DOHH2 (cell line): ENCODE data around the gene STT3A.
A peak's percentile ranks its signal among the peaks of the same experiment; 100 is the strongest.

Source experiments
- H3F3A ChIP-seq: fragments of 200-600 bp; sonication (generic), shearing (Covaris generic); 2 replicates; pipeline ENCODE4 v1.6.0; 2016; ENCODE audit warnings: antibody characterized with exemption, mild to moderate bottlenecking; ENCODE audit not compliant: control insufficient read depth, insufficient read depth
- H3K27ac ChIP-seq: fragments of 200-600 bp; sonication (generic); 2 replicates; pipeline ENCODE4 v1.5.1; 2014; ENCODE audit warnings: low read depth, mild to moderate bottlenecking, low read length, moderate library complexity
- H3K27me3 ChIP-seq: fragments of 200-600 bp; sonication (generic); 2 replicates; pipeline ENCODE4 v1.6.1; 2014; ENCODE audit warnings: mild to moderate bottlenecking, low read length, mixed read lengths; ENCODE audit not compliant: control insufficient read depth
- H3K36me3 ChIP-seq: fragments of 200-600 bp; sonication (generic); 2 replicates; pipeline ENCODE4 v1.6.1; 2014; ENCODE audit warnings: mild to moderate bottlenecking, low read length, moderate library complexity, mixed read lengths; ENCODE audit not compliant: control insufficient read depth
- H3K4me1 ChIP-seq: fragments of 200-600 bp; sonication (generic); 2 replicates; pipeline ENCODE4 v1.6.1; 2014; ENCODE audit warnings: mild to moderate bottlenecking, low read length, mixed read lengths; ENCODE audit not compliant: control insufficient read depth
- H3K4me2 ChIP-seq: fragments of 200-600 bp; sonication (generic); 2 replicates; pipeline ENCODE4 v1.6.0; 2014; ENCODE audit warnings: mild to moderate bottlenecking, low read length, moderate library complexity
- H3K4me3 ChIP-seq: fragments of 200-600 bp; sonication (generic); 2 replicates; pipeline ENCODE4 v1.5.1; 2014; ENCODE audit warnings: mild to moderate bottlenecking, low read length, mixed read lengths
- H3K79me2 ChIP-seq: fragments of 200-600 bp; sonication (generic); 2 replicates; pipeline ENCODE4 v1.6.1; 2014; ENCODE audit warnings: mild to moderate bottlenecking, low read length, mixed read lengths; ENCODE audit not compliant: control insufficient read depth
- H3K9me2 ChIP-seq: fragments of 200-600 bp; sonication (generic); replicated peaks from 2 replicates; pipeline ENCODE4 v1.6.1; 2014; ENCODE audit warnings: mild to moderate bottlenecking, low read length, mixed read lengths; ENCODE audit not compliant: control insufficient read depth
- H3K9me3 ChIP-seq: fragments of 200-600 bp; sonication (generic); 2 replicates; pipeline ENCODE4 v1.6.1; 2014; ENCODE audit warnings: antibody characterized with exemption, low read length, mixed read lengths; ENCODE audit not compliant: control insufficient read depth, insufficient read depth
- H4K20me1 ChIP-seq: fragments of 200-600 bp; sonication (generic); 2 replicates; pipeline ENCODE4 v1.6.0; 2014; ENCODE audit warnings: low read depth, mild to moderate bottlenecking, antibody characterized with exemption, low read length, moderate library complexity; ENCODE audit not compliant: control insufficient read depth, insufficient read depth
- EZH2phosphoT487 ChIP-seq: fragments of 200-600 bp; sonication (generic); IDR thresholded peaks from 2 replicates; pipeline ENCODE4 v1.6.1; 2017; ENCODE audit warnings: borderline replicate concordance, mild to moderate bottlenecking, antibody characterized with exemption, low read length, moderate library complexity, mixed read lengths
- TF ChIP-seq, protein P1 (sequence below): fragments of 200-600 bp; sonication (generic); IDR thresholded peaks from one replicate; pipeline ENCODE4 v1.5.1; 2014; ENCODE audit warnings: antibody characterized with exemption, mild to moderate bottlenecking, low read depth, low read length; ENCODE audit not compliant: poor library complexity, severe bottlenecking

The STT3A gene

GRCh38 chr11:125627236-125627910 is 34.7 kb downstream of the STT3A start:
- Histone ChIP-seq H3K4me2 (peak overlapping the region; percentile 91), H3K27ac (no peak overlapping the region), H3K27me3 (no peaks in the 10 kb centered on the region), H3F3A (peaks cover 13% of the 10 kb centered on the region), H3K36me3 (peaks cover 62% of the 10 kb centered on the region), H3K9me2 (no peaks in the 10 kb centered on the region), H4K20me1 (peaks cover 9% of the 10 kb centered on the region; the same call in 1 of the 2 replicates), H3K9me3 (no peaks in the 10 kb centered on the region), H3K4me1 (peaks cover 31% of the 10 kb centered on the region), H3K79me2 (peaks cover 71% of the 10 kb centered on the region), H3K4me3 (peak overlapping the region; percentile 81)
- TF ChIP-seq, protein P1, sequence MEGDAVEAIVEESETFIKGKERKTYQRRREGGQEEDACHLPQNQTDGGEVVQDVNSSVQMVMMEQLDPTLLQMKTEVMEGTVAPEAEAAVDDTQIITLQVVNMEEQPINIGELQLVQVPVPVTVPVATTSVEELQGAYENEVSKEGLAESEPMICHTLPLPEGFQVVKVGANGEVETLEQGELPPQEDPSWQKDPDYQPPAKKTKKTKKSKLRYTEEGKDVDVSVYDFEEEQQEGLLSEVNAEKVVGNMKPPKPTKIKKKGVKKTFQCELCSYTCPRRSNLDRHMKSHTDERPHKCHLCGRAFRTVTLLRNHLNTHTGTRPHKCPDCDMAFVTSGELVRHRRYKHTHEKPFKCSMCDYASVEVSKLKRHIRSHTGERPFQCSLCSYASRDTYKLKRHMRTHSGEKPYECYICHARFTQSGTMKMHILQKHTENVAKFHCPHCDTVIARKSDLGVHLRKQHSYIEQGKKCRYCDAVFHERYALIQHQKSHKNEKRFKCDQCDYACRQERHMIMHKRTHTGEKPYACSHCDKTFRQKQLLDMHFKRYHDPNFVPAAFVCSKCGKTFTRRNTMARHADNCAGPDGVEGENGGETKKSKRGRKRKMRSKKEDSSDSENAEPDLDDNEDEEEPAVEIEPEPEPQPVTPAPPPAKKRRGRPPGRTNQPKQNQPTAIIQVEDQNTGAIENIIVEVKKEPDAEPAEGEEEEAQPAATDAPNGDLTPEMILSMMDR = no peak
- no peak for TF ChIP-seq EZH2phosphoT487

GRCh38 chr11:125637840-125638239 is 45.2 kb downstream of the STT3A start:
- TF ChIP-seq EZH2phosphoT487 = no peak
- TF ChIP-seq, protein P1 = peak; percentile 16
- Histone ChIP-seq H3K9me3 (no peaks in the 10 kb centered on the region), H3K4me1 (no peaks in the 10 kb centered on the region), H3K79me2 (peaks cover 48% of the 10 kb centered on the region), H3K27me3 (no peaks in the 10 kb centered on the region), H4K20me1 (no peaks in the 10 kb centered on the region), H3K27ac (no peak overlapping the region), H3K9me2 (no peaks in the 10 kb centered on the region), H3K4me3 (no peak overlapping the region), H3K36me3 (peaks cover 96% of the 10 kb centered on the region), H3K4me2 (no peak overlapping the region), H3F3A (peaks cover 8% of the 10 kb centered on the region; the same call in 1 of the 2 replicates)

DNA sequence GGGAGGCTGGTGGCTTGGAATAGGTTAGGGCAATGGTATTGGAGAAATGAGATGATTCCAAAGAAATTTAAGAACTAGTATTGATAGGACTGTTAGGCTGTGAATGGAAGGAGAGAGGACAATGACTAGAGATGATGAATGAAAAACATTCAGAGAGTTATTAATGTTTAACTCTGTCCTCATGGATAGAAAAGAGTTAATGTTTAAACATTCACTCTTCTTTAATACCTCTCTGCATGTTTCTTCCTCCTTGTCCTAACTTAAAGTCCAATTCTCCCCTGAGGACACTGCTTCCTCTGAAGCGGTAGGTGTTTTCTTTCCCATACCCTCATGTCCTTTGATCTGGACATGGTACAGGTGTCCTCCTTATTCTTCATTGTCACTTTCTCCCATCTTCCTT is 45.7 kb downstream of the STT3A start:
- Histone ChIP-seq H3K27ac (no peak overlapping the region), H3K4me1 (no peaks in the 10 kb centered on the region), H3K9me2 (no peaks in the 10 kb centered on the region), H3K36me3 (peaks cover 91% of the 10 kb centered on the region), H3K4me3 (no peak overlapping the region), H3F3A (peaks cover 8% of the 10 kb centered on the region; the same call in 1 of the 2 replicates), H3K27me3 (no peaks in the 10 kb centered on the region), H4K20me1 (no peaks in the 10 kb centered on the region), H3K79me2 (peaks cover 44% of the 10 kb centered on the region), H3K9me3 (no peaks in the 10 kb centered on the region), H3K4me2 (no peak overlapping the region)
- TF ChIP-seq, protein P1 = peak; percentile 1
- TF ChIP-seq EZH2phosphoT487 = no peak
